ENCODE data around the gene TCF7L2. TPM values are rescaled to one million over a fixed set of nuclear protein-coding genes. Genes with fewer than 3 reads are reported as not detected.

TCF7L2 gene
- total RNA-seq, 2 donors from 2014 or later, result 3.2 to 6.1 TPM

GRCh38 chr10:112961609-112962008 lies 11.6 kb downstream of the TCF7L2 start:
- ATAC-seq (replicated peaks in 1 of 2) (no peak), DNase-seq (no peak)
- H3K36me3 Mint-ChIP-seq (ENCODE audit: insufficient read depth in 2 of 2), result no peaks in the 10 kb centered on the region
- H3K4me1 Mint-ChIP-seq (ENCODE audit: low read depth), result peaks cover 5% of the 10 kb centered on the region
- H3K27ac Mint-ChIP-seq, result no peak overlapping the region
- peaks cover 84% of the 10 kb centered on the region for H3K27me3 Mint-ChIP-seq (ENCODE audit: low read depth)
- H3K4me3 Mint-ChIP-seq, result no peak overlapping the region
- H3K9me3 Mint-ChIP-seq, result no peaks in the 10 kb centered on the region

GRCh38 chr10:112962343-112962742 lies 12.3 kb downstream of the TCF7L2 start:
- Mint-ChIP-seq H3K27me3 (ENCODE audit: low read depth) (peaks cover 84% of the 10 kb centered on the region), H3K27ac (no peak overlapping the region), H3K4me3 (no peak overlapping the region), H3K36me3 (ENCODE audit: insufficient read depth in 2 of 2) (no peaks in the 10 kb centered on the region), H3K9me3 (no peaks in the 10 kb centered on the region), H3K4me1 (ENCODE audit: low read depth) (peaks cover 5% of the 10 kb centered on the region)
- ATAC-seq (replicated peaks in 1 of 2), result no peak
- no peak for DNase-seq

- Mint-ChIP-seq H3K4me3 (no peak overlapping the region), H3K9me3 (no peaks in the 10 kb centered on the region), H3K27ac (no peak overlapping the region), H3K36me3 (ENCODE audit: insufficient read depth in 2 of 2) (no peaks in the 10 kb centered on the region), H3K4me1 (ENCODE audit: low read depth) (peaks cover 5% of the 10 kb centered on the region), H3K27me3 (ENCODE audit: low read depth) (peaks cover 71% of the 10 kb centered on the region)
- no peak for ATAC-seq (replicated peaks in 1 of 2)
- DNase-seq, result no peak
Measured at GRCh38 chr10:112963835-112964234, 13.8 kb downstream of the TCF7L2 start.

DNA sequence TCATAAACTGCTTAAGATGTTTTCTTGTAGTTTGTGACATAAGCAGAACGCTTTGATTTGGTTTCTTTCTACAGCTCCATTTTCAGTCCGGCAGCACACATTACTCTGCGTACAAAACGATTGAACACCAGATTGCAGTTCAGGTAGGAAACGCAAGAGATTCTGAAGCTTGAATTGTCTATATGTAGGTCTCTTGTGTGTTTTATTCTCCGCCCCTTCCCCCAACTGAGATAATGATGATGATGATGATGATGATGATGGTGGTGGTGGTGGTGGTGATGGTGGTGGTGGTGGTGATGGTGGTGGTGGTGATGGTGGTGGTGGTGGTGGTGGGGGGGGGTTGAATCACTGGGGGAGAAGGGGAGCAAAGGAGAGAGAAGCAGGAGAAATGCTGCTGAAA lies 14.4 kb downstream of the TCF7L2 start:
- no peak overlapping the region for H3K27ac Mint-ChIP-seq
- H3K4me1 Mint-ChIP-seq (ENCODE audit: low read depth), result peaks cover 5% of the 10 kb centered on the region
- DNase-seq, result no peak
- peaks cover 70% of the 10 kb centered on the region for H3K27me3 Mint-ChIP-seq (ENCODE audit: low read depth)
- H3K4me3 Mint-ChIP-seq, result no peak overlapping the region
- ATAC-seq (replicated peaks in 1 of 2), result no peak
- H3K9me3 Mint-ChIP-seq, result no peaks in the 10 kb centered on the region
- no peaks in the 10 kb centered on the region for H3K36me3 Mint-ChIP-seq (ENCODE audit: insufficient read depth in 2 of 2)

DNA sequence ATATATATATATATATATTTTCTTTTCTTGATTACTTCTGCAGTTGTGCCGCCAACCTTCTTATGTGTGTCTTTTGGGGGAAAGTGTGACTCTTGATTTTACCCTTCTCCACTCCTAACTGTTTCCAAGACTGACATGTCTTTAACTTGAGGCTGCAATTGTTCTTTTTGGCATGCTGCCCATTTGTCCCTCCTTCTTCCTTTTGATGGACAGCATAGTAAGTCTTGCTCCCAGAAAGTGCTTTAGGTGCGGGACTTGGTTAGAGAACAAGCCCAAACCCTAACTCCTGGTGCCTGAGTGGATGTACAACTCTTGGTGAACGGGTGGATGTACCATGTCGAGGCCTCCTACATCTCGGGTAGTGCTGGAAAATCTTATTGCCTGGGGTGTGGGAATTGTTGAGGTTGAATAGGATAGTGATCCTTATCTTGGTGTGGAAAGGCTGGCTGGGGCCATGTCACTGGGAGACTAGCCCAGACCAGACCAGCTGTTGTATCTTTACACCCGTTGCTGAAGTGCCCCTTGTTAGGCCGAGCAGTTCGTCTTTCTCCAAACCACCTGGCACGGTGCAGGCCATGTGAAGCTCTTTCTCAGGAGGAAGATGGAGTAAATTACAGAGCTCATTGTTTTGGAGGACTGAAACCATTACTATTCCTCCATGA lies 16.3 kb downstream of the TCF7L2 start:
- Mint-ChIP-seq H3K27me3 (ENCODE audit: low read depth) (peaks cover 72% of the 10 kb centered on the region), H3K9me3 (no peaks in the 10 kb centered on the region)

GRCh38 chr10:112967200-112967599 lies 17.2 kb downstream of the TCF7L2 start:
- no peak for ATAC-seq (replicated peaks in 1 of 2)
- no peak for DNase-seq
- peaks cover 0 to 1% of the 10 kb centered on the region in 2 donors for H3K36me3 Mint-ChIP-seq (ENCODE audit: insufficient read depth in 2 of 2)

More for the DNA sequence above, 16.3 kb downstream of the TCF7L2 start:
- no peak overlapping the region for H3K27ac Mint-ChIP-seq
- H3K36me3 Mint-ChIP-seq (ENCODE audit: insufficient read depth in 2 of 2), result no peaks in the 10 kb centered on the region
- DNase-seq, result no peak
- H3K4me3 Mint-ChIP-seq, result no peak overlapping the region
- peaks cover 5% of the 10 kb centered on the region for H3K4me1 Mint-ChIP-seq (ENCODE audit: low read depth)
- no peak for ATAC-seq (replicated peaks in 1 of 2)

GRCh38 chr10:112969131-112969530 lies 19.1 kb downstream of the TCF7L2 start:
- Mint-ChIP-seq H3K36me3 (ENCODE audit: insufficient read depth in 2 of 2) (peaks cover 0 to 1% of the 10 kb centered on the region in 2 donors), H3K27me3 (ENCODE audit: low read depth) (peaks cover 68% of the 10 kb centered on the region)

More at GRCh38 chr10:112967200-112967599, 17.2 kb downstream of the TCF7L2 start:
- Mint-ChIP-seq H3K9me3 (no peaks in the 10 kb centered on the region), H3K4me3 (no peak overlapping the region), H3K4me1 (ENCODE audit: low read depth) (no peaks in the 10 kb centered on the region), H3K27me3 (ENCODE audit: low read depth) (peaks cover 72% of the 10 kb centered on the region), H3K27ac (no peak overlapping the region)

GRCh38 chr10:112969542-112969941 lies 19.5 kb downstream of the TCF7L2 start:
- Mint-ChIP-seq H3K4me3 (no peak overlapping the region), H3K27ac (no peak overlapping the region)

More at GRCh38 chr10:112969131-112969530, 19.1 kb downstream of the TCF7L2 start:
- DNase-seq, result no peak
- no peak overlapping the region for H3K27ac Mint-ChIP-seq
- ATAC-seq (replicated peaks in 1 of 2), result no peak
- H3K4me3 Mint-ChIP-seq, result no peak overlapping the region
- no peaks in the 10 kb centered on the region for H3K9me3 Mint-ChIP-seq
- H3K4me1 Mint-ChIP-seq (ENCODE audit: low read depth), result no peaks in the 10 kb centered on the region

DNA sequence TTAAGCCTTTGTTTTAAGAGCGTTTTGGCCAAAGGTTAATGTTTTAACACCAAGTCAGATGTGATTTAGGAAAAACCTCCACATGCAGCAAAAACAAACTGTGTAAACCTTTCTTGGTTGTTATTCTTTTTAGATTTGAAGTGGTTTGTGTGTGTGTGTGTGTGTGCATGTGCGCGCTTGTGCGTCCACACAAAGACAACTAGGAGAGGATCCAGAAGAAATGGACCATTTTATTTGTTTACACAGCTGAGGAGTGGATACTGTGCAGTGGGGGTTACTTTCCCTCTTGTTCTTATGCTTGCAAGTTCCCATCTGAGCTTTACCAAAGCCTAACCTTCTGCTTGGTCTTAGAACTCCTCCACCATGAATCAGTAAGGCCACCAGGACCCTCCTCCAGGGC lies 20.0 kb downstream of the TCF7L2 start:
- Mint-ChIP-seq H3K4me1 (ENCODE audit: low read depth) (no peaks in the 10 kb centered on the region), H3K27me3 (ENCODE audit: low read depth) (peaks cover 61% of the 10 kb centered on the region), H3K27ac (no peak overlapping the region), H3K36me3 (ENCODE audit: insufficient read depth in 2 of 2) (peaks cover 0 to 1% of the 10 kb centered on the region in 2 donors), H3K4me3 (no peak overlapping the region), H3K9me3 (no peaks in the 10 kb centered on the region)
- DNase-seq (no peak), ATAC-seq (replicated peaks in 1 of 2) (no peak)

More at GRCh38 chr10:112969542-112969941, 19.5 kb downstream of the TCF7L2 start:
- Mint-ChIP-seq H3K36me3 (ENCODE audit: insufficient read depth in 2 of 2) (peaks cover 0 to 1% of the 10 kb centered on the region in 2 donors), H3K4me1 (ENCODE audit: low read depth) (no peaks in the 10 kb centered on the region), H3K9me3 (no peaks in the 10 kb centered on the region), H3K27me3 (ENCODE audit: low read depth) (peaks cover 64% of the 10 kb centered on the region)
- ATAC-seq (replicated peaks in 1 of 2) (no peak), DNase-seq (no peak)

GRCh38 chr10:112972606-112973005 lies 22.6 kb downstream of the TCF7L2 start:
- no peak overlapping the region for H3K27ac Mint-ChIP-seq
- no peak for ATAC-seq (replicated peaks in 1 of 2)

GRCh38 chr10:112973046-112973445 lies 23.0 kb downstream of the TCF7L2 start:
- peaks cover 0 to 1% of the 10 kb centered on the region in 2 donors for H3K36me3 Mint-ChIP-seq (ENCODE audit: insufficient read depth in 2 of 2)
- no peaks in the 10 kb centered on the region for H3K9me3 Mint-ChIP-seq
- no peak overlapping the region for H3K27ac Mint-ChIP-seq
- H3K27me3 Mint-ChIP-seq (ENCODE audit: low read depth), result peaks cover 72% of the 10 kb centered on the region
- no peak overlapping the region for H3K4me3 Mint-ChIP-seq
- no peak for DNase-seq
- no peaks in the 10 kb centered on the region for H3K4me1 Mint-ChIP-seq (ENCODE audit: low read depth)
- no peak for ATAC-seq (replicated peaks in 1 of 2)

More at GRCh38 chr10:112972606-112973005, 22.6 kb downstream of the TCF7L2 start:
- Mint-ChIP-seq H3K36me3 (ENCODE audit: insufficient read depth in 2 of 2) (peaks cover 0 to 1% of the 10 kb centered on the region in 2 donors), H3K9me3 (no peaks in the 10 kb centered on the region), H3K4me1 (ENCODE audit: low read depth) (no peaks in the 10 kb centered on the region), H3K27me3 (ENCODE audit: low read depth) (peaks cover 68% of the 10 kb centered on the region), H3K4me3 (no peak overlapping the region)
- no peak for DNase-seq

GRCh38 chr10:112973805-112974204 lies 23.8 kb downstream of the TCF7L2 start:
- Mint-ChIP-seq H3K36me3 (ENCODE audit: insufficient read depth in 2 of 2) (peaks cover 0 to 1% of the 10 kb centered on the region in 2 donors), H3K27me3 (ENCODE audit: low read depth) (peaks cover 76% of the 10 kb centered on the region), H3K4me1 (ENCODE audit: low read depth) (no peaks in the 10 kb centered on the region), H3K9me3 (no peaks in the 10 kb centered on the region), H3K4me3 (no peak overlapping the region), H3K27ac (no peak overlapping the region)
- ATAC-seq (replicated peaks in 1 of 2) (no peak), DNase-seq (no peak)

GRCh38 chr10:112977426-112977898 lies 27.4 kb downstream of the TCF7L2 start:
- ATAC-seq (replicated peaks in 1 of 2), result no peak
- Mint-ChIP-seq H3K9me3 (no peaks in the 10 kb centered on the region), H3K36me3 (ENCODE audit: insufficient read depth in 2 of 2) (no peaks in the 10 kb centered on the region), H3K4me3 (no peak overlapping the region), H3K27me3 (ENCODE audit: low read depth) (peaks cover 66% of the 10 kb centered on the region), H3K4me1 (ENCODE audit: low read depth) (peaks cover 16% of the 10 kb centered on the region), H3K27ac (no peak overlapping the region)
- DNase-seq, result no peak

GRCh38 chr10:112979927-112980326 lies 29.9 kb downstream of the TCF7L2 start:
- Mint-ChIP-seq H3K4me3 (no peak overlapping the region), H3K9me3 (no peaks in the 10 kb centered on the region), H3K27ac (no peak overlapping the region), H3K4me1 (ENCODE audit: low read depth) (peaks cover 16% of the 10 kb centered on the region), H3K27me3 (ENCODE audit: low read depth) (peaks cover 83% of the 10 kb centered on the region), H3K36me3 (ENCODE audit: insufficient read depth in 2 of 2) (no peaks in the 10 kb centered on the region)
- ATAC-seq (replicated peaks in 1 of 2), result no peak
- DNase-seq, result no peak
